WI38 (cell line): ENCODE results near the gene CDKAL1.

Source experiments
- H3K4me3 ChIP-seq: 2 replicates; pipeline ENCODE4 v1.5.1; 2011; ENCODE audit warnings: low read depth, mild to moderate bottlenecking, control low read depth, low read length
- CTCF ChIP-seq: IDR thresholded peaks from 2 replicates; pipeline ENCODE4 v1.5.1; 2012; ENCODE audit warnings: low read depth, mild to moderate bottlenecking, control low read depth, low read length

Gene CDKAL1

GRCh38 chr6:21022343-21023107, 488.3 kb downstream of the CDKAL1 start:
- no peak overlapping the region for H3K4me3 ChIP-seq
- no peak for TF ChIP-seq CTCF

DNA sequence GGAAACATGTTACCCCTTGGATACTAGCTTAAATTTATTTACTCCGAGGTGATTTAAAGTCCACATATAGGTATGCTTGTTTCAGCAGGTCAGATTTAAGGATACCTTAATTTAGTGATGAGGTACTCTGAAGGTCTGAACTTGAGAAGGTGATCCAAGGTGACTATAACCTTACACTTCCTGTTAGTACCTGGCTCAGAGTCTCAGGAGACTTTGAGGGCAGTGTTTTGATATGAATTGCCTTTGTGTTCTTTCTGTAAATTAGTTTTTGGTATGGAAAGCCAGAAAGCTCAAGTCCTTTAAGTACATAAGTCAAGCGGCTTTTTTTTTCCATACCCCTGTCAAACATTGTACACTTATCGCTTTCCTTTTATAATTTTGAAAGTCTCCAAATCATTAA, 489.0 kb downstream of the CDKAL1 start:
- TF ChIP-seq CTCF = no peak
- H3K4me3 ChIP-seq = no peak overlapping the region

GRCh38 chr6:21024616-21025015, 490.4 kb downstream of the CDKAL1 start:
- TF ChIP-seq CTCF = no peak
- no peak overlapping the region for H3K4me3 ChIP-seq

DNA sequence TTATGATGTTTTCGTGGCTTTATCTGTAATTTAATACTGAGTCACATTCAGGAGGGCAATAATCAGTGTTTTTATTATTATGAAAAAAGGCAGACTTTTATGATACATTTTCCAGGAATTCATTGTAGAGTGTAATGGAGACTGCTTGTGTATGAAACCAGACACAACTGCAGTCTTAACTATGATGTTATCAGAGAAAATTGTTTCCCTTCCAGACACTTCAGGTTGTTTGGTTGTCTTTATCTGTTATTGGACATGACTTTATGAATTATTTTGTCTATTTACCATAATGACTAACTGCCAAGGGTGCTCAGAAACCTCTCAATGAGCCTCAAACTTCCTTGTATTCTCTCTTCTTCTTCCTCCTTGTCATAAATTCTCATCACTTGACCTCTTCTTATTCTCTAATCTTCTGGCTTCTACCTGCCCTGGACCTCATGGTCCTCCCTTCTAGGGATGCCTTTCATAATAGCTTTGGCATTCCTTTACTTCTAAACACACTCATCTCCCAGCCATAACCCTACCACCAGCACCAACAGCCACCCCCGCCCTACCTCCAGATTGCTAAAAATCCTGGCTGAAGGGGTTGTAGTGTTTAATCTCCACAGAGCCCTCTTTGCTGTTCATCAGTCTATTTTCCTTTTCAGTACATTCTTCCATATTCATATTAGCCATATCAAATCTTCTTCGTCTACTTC, 492.5 kb downstream of the CDKAL1 start:
- H3K4me3 ChIP-seq = no peak overlapping the region
- TF ChIP-seq CTCF = no peak

DNA sequence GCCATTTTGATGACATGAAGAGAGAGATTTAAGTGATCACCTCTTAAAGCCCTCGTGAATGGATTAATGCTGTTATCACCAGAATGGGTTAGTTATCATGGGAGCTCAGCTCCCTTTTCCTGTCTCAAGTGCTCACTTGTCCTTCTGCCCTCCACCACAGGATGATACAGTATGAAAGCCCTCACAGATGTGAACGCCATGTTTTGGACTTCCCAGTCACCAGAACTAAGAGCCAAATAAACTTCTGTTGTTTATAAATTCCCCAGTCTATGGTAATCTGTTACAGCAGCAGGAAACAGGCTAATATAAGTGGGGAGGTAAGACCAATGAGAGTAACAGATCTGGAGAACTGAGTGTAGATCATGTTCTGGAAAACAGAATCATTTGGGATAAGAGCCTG, 493.2 kb downstream of the CDKAL1 start:
- no peak for TF ChIP-seq CTCF
- H3K4me3 ChIP-seq = no peak overlapping the region

DNA sequence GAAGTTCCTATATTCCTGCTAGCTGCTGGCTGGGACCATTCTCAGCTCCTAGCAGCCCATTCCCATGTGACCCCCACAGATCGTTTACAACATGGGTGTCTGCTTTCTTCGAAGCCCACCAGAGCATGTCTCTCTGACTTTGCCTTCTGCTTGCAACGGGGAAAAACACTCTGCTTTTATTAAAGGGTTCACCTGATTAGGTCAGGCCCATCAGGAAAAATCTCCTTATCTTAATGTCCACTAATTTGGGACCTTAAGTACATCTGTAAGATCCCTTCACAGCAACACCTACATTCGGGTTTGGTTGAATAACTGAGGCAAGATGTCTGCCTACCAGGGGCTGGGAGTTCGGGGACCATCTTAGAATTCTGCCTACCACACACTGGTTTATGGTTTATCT, 496.9 kb downstream of the CDKAL1 start:
- no peak overlapping the region for H3K4me3 ChIP-seq

More for the DNA sequence above, 496.9 kb downstream of the CDKAL1 start:
- no peak for TF ChIP-seq CTCF
